SK-N-SH treated with all-trans-retinoic acid at 6 μM for 48 hours (cell line): ENCODE results near the gene PCDHGB6.
A peak's percentile ranks its signal among the peaks of the same experiment; 100 is the strongest.

Source experiments
- ATAC-seq: fragments of 200-7000 bp; cut with Tn5 transposase; 3 replicates; pipeline ENCODE4 v1.9.1; 2020; ENCODE audit warnings: mild to moderate bottlenecking, moderate library complexity
- ARNTL ChIP-seq: fragments of 450-650 bp; formaldehyde crosslinking; IDR thresholded peaks from 2 replicates; pipeline ENCODE4 v1.5.0; 2020; ENCODE audit warnings: low read depth, mild to moderate bottlenecking, moderate library complexity, borderline replicate concordance
- BACH2 ChIP-seq: fragments of 250-450 bp; sonication (Bioruptor Pico); IDR thresholded peaks from 2 replicates; pipeline ENCODE4 v1.9.0; 2021; ENCODE audit warnings: mild to moderate bottlenecking, borderline replicate concordance
- CREB5 ChIP-seq: fragments of 250-450 bp; sonication (Bioruptor Pico); IDR thresholded peaks from 2 replicates; pipeline ENCODE4 v1.5.1; 2020; ENCODE audit warnings: low read depth, mild to moderate bottlenecking, moderate library complexity
- CSDC2 ChIP-seq: fragments of 250-450 bp; sonication (Bioruptor Pico); IDR thresholded peaks from 2 replicates; pipeline ENCODE4 v1.5.0; 2020; ENCODE audit warnings: mild to moderate bottlenecking, moderate library complexity
- CSRNP3 ChIP-seq: fragments of 250-450 bp; sonication (Bioruptor Pico); IDR thresholded peaks from 2 replicates; pipeline ENCODE4 v1.5.1; 2021; ENCODE audit warnings: mild to moderate bottlenecking, moderate library complexity
- GLIS3 ChIP-seq: fragments of 250-450 bp; sonication (Bioruptor Pico); IDR thresholded peaks from 2 replicates; pipeline ENCODE4 v1.5.0; 2020; ENCODE audit warnings: mild to moderate bottlenecking, moderate library complexity
- ISL1 ChIP-seq: fragments of 250-450 bp; sonication (Bioruptor Pico); IDR thresholded peaks from 2 replicates; pipeline ENCODE4 v2.1.2; 2022; ENCODE audit warnings: mild to moderate bottlenecking, moderate library complexity
- OSR1 ChIP-seq: fragments of 250-450 bp; sonication (Bioruptor Pico); IDR thresholded peaks from 2 replicates; pipeline ENCODE4 v1.8.0; 2022; ENCODE audit warnings: moderate library complexity, mild to moderate bottlenecking, inconsistent platforms
- PATZ1 ChIP-seq: fragments of 250-450 bp; sonication (Bioruptor Pico); IDR thresholded peaks from 2 replicates; pipeline ENCODE4 v1.8.0; 2020; ENCODE audit warnings: mild to moderate bottlenecking, moderate library complexity, borderline replicate concordance
- POU6F1 ChIP-seq: fragments of 250-450 bp; sonication (Bioruptor Pico); IDR thresholded peaks from 2 replicates; pipeline ENCODE4 v1.8.0; 2021; ENCODE audit warnings: low read depth, mild to moderate bottlenecking, moderate library complexity, borderline replicate concordance
- SNAI2 ChIP-seq: fragments of 250-450 bp; sonication (Bioruptor Pico); IDR thresholded peaks from 2 replicates; pipeline ENCODE4 v1.5.0; 2020; ENCODE audit warnings: mild to moderate bottlenecking, moderate library complexity
- TCF4 ChIP-seq: fragments of 250-450 bp; sonication (Bioruptor Pico); IDR thresholded peaks from 2 replicates; pipeline ENCODE4 v1.8.0; 2021; ENCODE audit warnings: mild to moderate bottlenecking, moderate library complexity, borderline replicate concordance
- TOX ChIP-seq: fragments of 250-450 bp; sonication (Bioruptor Pico); IDR thresholded peaks from 2 replicates; pipeline ENCODE4 v1.8.0; 2021; ENCODE audit warnings: mild to moderate bottlenecking, moderate library complexity, borderline replicate concordance
- TSHZ2 ChIP-seq: fragments of 250-450 bp; sonication (Bioruptor Pico); IDR thresholded peaks from 2 replicates; pipeline ENCODE4 v1.5.0; 2020; ENCODE audit warnings: mild to moderate bottlenecking, moderate library complexity
- ZC3H10 ChIP-seq: fragments of 250-450 bp; sonication (Bioruptor Pico); IDR thresholded peaks from 2 replicates; pipeline ENCODE4 v1.5.1; 2021; ENCODE audit warnings: mild to moderate bottlenecking, moderate library complexity
- ZFP30 ChIP-seq: fragments of 450-650 bp; formaldehyde crosslinking; IDR thresholded peaks from 2 replicates; pipeline ENCODE4 v1.5.0; 2022; ENCODE audit warnings: mild to moderate bottlenecking, moderate library complexity
- ZNF565 ChIP-seq: fragments of 450-650 bp; formaldehyde crosslinking; conservative IDR thresholded peaks from 2 replicates; pipeline ENCODE4 v1.5.0; 2020; ENCODE audit warnings: low read depth, mild to moderate bottlenecking, moderate library complexity
- ZNF70 ChIP-seq: fragments of 450-650 bp; formaldehyde crosslinking; IDR thresholded peaks from 2 replicates; pipeline ENCODE4 v1.5.0; 2020; ENCODE audit warnings: mild to moderate bottlenecking, moderate library complexity

Gene PCDHGB6

GRCh38 chr5:141409598-141410306, 1.9 kb downstream of the PCDHGB6 start (continued):
- TF ChIP-seq CREB5 (no peak), ISL1 (CRISPR knock-in tag) (no peak)

GRCh38 chr5:141411575-141411974, 3.8 kb downstream of the PCDHGB6 start:
- TF ChIP-seq ISL1 (CRISPR knock-in tag) (no peak), PATZ1 (CRISPR knock-in tag) (no peak), CREB5 (no peak), TCF4 (CRISPR knock-in tag) (no peak), ZNF565 (no peak), SNAI2 (CRISPR knock-in tag) (no peak), CSRNP3 (no peak), ARNTL (CRISPR knock-in tag) (no peak), POU6F1 (no peak), ZNF70 (CRISPR knock-in tag) (no peak)
- no peak for ATAC-seq

GRCh38 chr5:141412854-141413539, 5.2 kb downstream of the PCDHGB6 start, which contains the start of gene PCDHGA10:
Gene PCDHGA10 (plus strand): TSS chr5:141412987. CDS start chr5:141413176, 189 bp downstream.
- peak; percentile 61 for ATAC-seq
- TF ChIP-seq TOX: no peak
- no peak for TF ChIP-seq BACH2 (CRISPR knock-in tag)
- TF ChIP-seq CSDC2 (CRISPR knock-in tag): no peak
- no peak for TF ChIP-seq TSHZ2 (CRISPR knock-in tag)
- TF ChIP-seq PATZ1 (CRISPR knock-in tag): no peak
- TF ChIP-seq POU6F1: no peak
- TF ChIP-seq ZNF70 (CRISPR knock-in tag): no peak
- no peak for TF ChIP-seq OSR1
- no peak for TF ChIP-seq ZNF565
- no peak for TF ChIP-seq ZFP30
- TF ChIP-seq GLIS3 (CRISPR knock-in tag): no peak
- TF ChIP-seq CSRNP3: no peak
- no peak for TF ChIP-seq ZC3H10
- TF ChIP-seq ISL1 (CRISPR knock-in tag): no peak
- no peak for TF ChIP-seq ARNTL (CRISPR knock-in tag)
